ENCODE results near the gene GIMAP6.
"Not testable (repeated sequence)": the region's sequence is repeated elsewhere in the genome, so short reads cannot be mapped to it uniquely, and the experiment has no call there.

Gene GIMAP6

GRCh38 chr7:150645259-150646020, 13.3 kb upstream of the GIMAP6 start:
- DNase-seq (ENCODE audit: low read depth): no peak

- DNase-seq (ENCODE audit: low read depth): no peak
These were observed 10.7 kb upstream of the GIMAP6 start for GRCh38 chr7:150642926-150643325.

- no peak for DNase-seq (ENCODE audit: low read depth)
These were observed 9.7 kb upstream of the GIMAP6 start for GRCh38 chr7:150641854-150642253.

GRCh38 chr7:150633926-150634325, 1.7 kb upstream of the GIMAP6 start:
- DNase-seq (ENCODE audit: low read depth): no peak

GRCh38 chr7:150631084-150631826, 930 bp downstream of the GIMAP6 start:
- no peak for DNase-seq (ENCODE audit: low read depth)

GRCh38 chr7:150629347-150629746, 2.8 kb downstream of the GIMAP6 start:
- no peak for DNase-seq (ENCODE audit: low read depth)

- DNase-seq (ENCODE audit: low read depth): no peak
These were observed 4.2 kb downstream of the GIMAP6 start for GRCh38 chr7:150627959-150628358.

- no peak for DNase-seq (ENCODE audit: low read depth)
These were observed 5.5 kb downstream of the GIMAP6 start for GRCh38 chr7:150626696-150627095.

- DNase-seq (ENCODE audit: low read depth): no peak
These were observed 10.8 kb downstream of the GIMAP6 start for GRCh38 chr7:150621376-150621775.

GRCh38 chr7:150620617-150621371, 11.4 kb downstream of the GIMAP6 start:
- DNase-seq (ENCODE audit: low read depth): no peak

GRCh38 chr7:150620061-150620460, 12.1 kb downstream of the GIMAP6 start:
- DNase-seq (ENCODE audit: low read depth): no peak

GRCh38 chr7:150615221-150615755, 16.9 kb downstream of the GIMAP6 start:
- not testable (repeated sequence) for DNase-seq (ENCODE audit: low read depth)

GRCh38 chr7:150614426-150614825, 17.8 kb downstream of the GIMAP6 start:
- not testable (repeated sequence) for DNase-seq (ENCODE audit: low read depth)

GRCh38 chr7:150613880-150614279, 18.3 kb downstream of the GIMAP6 start:
- no peak for DNase-seq (ENCODE audit: low read depth)

- no peak for DNase-seq (ENCODE audit: low read depth)
These were observed 19.3 kb downstream of the GIMAP6 start for GRCh38 chr7:150612925-150613324.

GRCh38 chr7:150610233-150610632, 22.0 kb downstream of the GIMAP6 start:
- DNase-seq (ENCODE audit: low read depth): no peak

- DNase-seq (ENCODE audit: low read depth): not testable (repeated sequence)
These were observed 28.6 kb downstream of the GIMAP6 start for GRCh38 chr7:150603600-150603999.

- no peak for DNase-seq (ENCODE audit: low read depth)
These were observed 36.8 kb downstream of the GIMAP6 start for GRCh38 chr7:150595361-150595760.

- DNase-seq (ENCODE audit: low read depth): no peak
These were observed 37.4 kb downstream of the GIMAP6 start for GRCh38 chr7:150594805-150595204.

- no peak for DNase-seq (ENCODE audit: low read depth)
These were observed 44.6 kb downstream of the GIMAP6 start for GRCh38 chr7:150587551-150587950.

GRCh38 chr7:150586785-150587152, 45.4 kb downstream of the GIMAP6 start:
- no peak for DNase-seq (ENCODE audit: low read depth)

GRCh38 chr7:150586068-150586784, 46.0 kb downstream of the GIMAP6 start:
- DNase-seq (ENCODE audit: low read depth): no peak
